ENCODE results near the gene TRPT1.

GRCh38 chr11:64249563-64250414, 23.8 kb upstream of the TRPT1 start:
- TF ChIP-seq EP300 (IDR thresholded peaks at IDR 0.05; ENCODE audit: borderline replicate concordance) = no peak
- TF ChIP-seq CEBPB (IDR thresholded peaks at IDR 0.05) = no peak
- TF ChIP-seq YY1 (IDR thresholded peaks at IDR 0.05; ENCODE audit: low read depth) = no peak
- no peak for TF ChIP-seq RAD21 (IDR thresholded peaks at IDR 0.05; ENCODE audit: low read depth)
- TF ChIP-seq REST (IDR thresholded peaks at IDR 0.05; ENCODE audit: low read depth) = no peak
- no peak for TF ChIP-seq FOXM1 (IDR thresholded peaks at IDR 0.05; ENCODE audit: borderline replicate concordance, low read depth)
- no peak for TF ChIP-seq TEAD4 (IDR thresholded peaks at IDR 0.05)
- TF ChIP-seq EGR1 (IDR thresholded peaks at IDR 0.05) = no peak
- TF ChIP-seq NFIC (IDR thresholded peaks at IDR 0.05) = no peak
- no peak for TF ChIP-seq MAX (IDR thresholded peaks at IDR 0.05)

All from Ishikawa (cell line).